IMR-90 (cell line): Measurements from ENCODE around the gene KRTAP1-5. TPM values are rescaled to one million over a fixed set of nuclear protein-coding genes. Genes with fewer than 3 reads are reported as not detected.
A peak's percentile ranks its signal among the peaks of the same experiment; 100 is the strongest.
"Not testable (repeated sequence)": the region's sequence is repeated elsewhere in the genome, so short reads cannot be mapped to it uniquely, and the experiment has no call there.

ENCODE experiments used
- ATAC-seq: fragments of 200-7000 bp; cut with Tn5 transposase; 2 replicates; pipeline ENCODE4 v1.9.1; 2020; ENCODE audit warnings: low read depth, mild to moderate bottlenecking, moderate library complexity
- BruUV-seq: library from RNA; stranded (reverse); fragments of 400-500 nt; replicated peaks from 2 replicates; lab custom pipeline; 2021; lab: Mats Ljungman, UMichigan
- CTCF ChIA-PET: fragments of 300-600 bp; formaldehyde crosslinking; extraction: SDS; loops from one replicate; lab custom pipeline; 2021; ENCODE audit warnings: antibody characterized with exemption; lab: Yijun Ruan, JAX
- POLR2A ChIA-PET: fragments of 300-600 bp; sonication (Branson Sonifier 250); formaldehyde crosslinking; loops from one replicate; lab custom pipeline; 2022; ENCODE audit warnings: antibody characterized with exemption; ENCODE audit not compliant: unreplicated experiment; lab: Charles Lee
- DNase-seq: peaks from one replicate; pipeline ENCODE4 v3.0.0; 2013
- H2AFZ ChIP-seq: replicated peaks from 2 replicates; pipeline ENCODE3; 2013; ENCODE audit warnings: low read length, mild to moderate bottlenecking; ENCODE audit not compliant: poor library complexity
- H2AK5ac ChIP-seq: 2 replicates; pipeline ENCODE4 v1.6.1; 2013; ENCODE audit warnings: low read depth, low read length, inconsistent platforms
- H2AK9ac ChIP-seq: replicated peaks from 2 replicates; pipeline ENCODE3; 2013; ENCODE audit warnings: mild to moderate bottlenecking, low read depth, low read length, moderate library complexity; ENCODE audit not compliant: poor library complexity
- H2BK120ac ChIP-seq: 2 replicates; pipeline ENCODE4 v1.6.1; 2013; ENCODE audit warnings: low read depth, low read length, inconsistent platforms
- H2BK15ac ChIP-seq: 3 replicates; pipeline ENCODE4 v1.6.1; 2013; ENCODE audit warnings: low read depth, low read length, inconsistent platforms
- H2BK20ac ChIP-seq: 2 replicates; pipeline ENCODE4 v1.6.1; 2013; ENCODE audit warnings: low read depth, mild to moderate bottlenecking, inconsistent platforms, low read length, moderate library complexity
- H2BK5ac ChIP-seq: 2 replicates; pipeline ENCODE4 v1.6.1; 2013; ENCODE audit warnings: mild to moderate bottlenecking, low read depth, low read length, inconsistent platforms; ENCODE audit not compliant: poor library complexity, severe bottlenecking
- H3K14ac ChIP-seq: replicated peaks from 2 replicates; pipeline ENCODE4 v1.6.1; 2013; ENCODE audit warnings: low read depth, low read length, inconsistent platforms
- H3K18ac ChIP-seq: 2 replicates; pipeline ENCODE4 v1.6.1; 2013; ENCODE audit warnings: low read depth, low read length, control low read depth
- H3K23ac ChIP-seq: 2 replicates; pipeline ENCODE4 v1.6.1; 2013; ENCODE audit warnings: low read depth, low read length, inconsistent platforms
- H3K27ac ChIP-seq: 2 replicates; pipeline ENCODE4 v1.5.1; 2013; ENCODE audit warnings: mild to moderate bottlenecking, control low read depth, low read length; ENCODE audit not compliant: insufficient read depth
- H3K27me3 ChIP-seq: 2 replicates; pipeline ENCODE4 v1.6.1; 2013; ENCODE audit warnings: low read length; ENCODE audit not compliant: control insufficient read depth, insufficient read depth
- H3K36me3 ChIP-seq: 2 replicates; pipeline ENCODE4 v1.6.1; 2013; ENCODE audit warnings: low read length, mixed read lengths; ENCODE audit not compliant: control insufficient read depth, insufficient read depth
- H3K4ac ChIP-seq: 2 replicates; pipeline ENCODE4 v1.6.1; 2013; ENCODE audit warnings: low read depth, low read length, inconsistent platforms
- H3K4me1 ChIP-seq: 2 replicates; pipeline ENCODE4 v1.6.1; 2013; ENCODE audit warnings: low read length, mixed read lengths; ENCODE audit not compliant: control insufficient read depth, insufficient read depth
- H3K4me2 ChIP-seq: 2 replicates; pipeline ENCODE4 v1.6.1; 2013; ENCODE audit warnings: low read depth, mild to moderate bottlenecking, control low read depth, low read length, moderate library complexity
- H3K4me3 ChIP-seq: 2 replicates; pipeline ENCODE4 v1.5.1; 2013; ENCODE audit warnings: low read depth, mild to moderate bottlenecking, control low read depth, low read length, moderate library complexity; ENCODE audit not compliant: insufficient read depth
- H3K56ac ChIP-seq: 2 replicates; pipeline ENCODE4 v1.6.1; 2013; ENCODE audit warnings: low read length, inconsistent platforms; ENCODE audit not compliant: insufficient read depth; ENCODE audit errors: extremely low read depth
- H3K79me1 ChIP-seq, 2 experiments: 2 replicates each; pipeline ENCODE4 v1.6.1; 2013; ENCODE audit warnings: low read length in 2 of 2, inconsistent platforms in 1 of 2, low read depth in 1 of 2
- H3K9ac ChIP-seq: 2 replicates; pipeline ENCODE4 v1.6.1; 2013; ENCODE audit warnings: low read depth, low read length, control low read depth
- H3K9me1 ChIP-seq: 2 replicates; pipeline ENCODE4 v1.6.1; 2013; ENCODE audit warnings: low read length, inconsistent platforms; ENCODE audit not compliant: insufficient read depth
- H3K9me3 ChIP-seq: 2 replicates; pipeline ENCODE4 v1.6.1; 2013; ENCODE audit warnings: low read length; ENCODE audit not compliant: control insufficient read depth, insufficient read depth
- H4K20me1 ChIP-seq: 2 replicates; pipeline ENCODE4 v1.6.1; 2013; ENCODE audit warnings: low read length, inconsistent platforms; ENCODE audit not compliant: insufficient read depth
- H4K5ac ChIP-seq: 2 replicates; pipeline ENCODE4 v1.6.1; 2013; ENCODE audit warnings: mild to moderate bottlenecking, low read depth, low read length, control low read depth
- H4K8ac ChIP-seq, 2 experiments: 2 replicates each; pipeline ENCODE4 v1.6.1; 2013; ENCODE audit warnings: low read depth in 2 of 2, low read length in 2 of 2, control low read depth in 1 of 2, inconsistent platforms in 1 of 2
- H4K91ac ChIP-seq: 2 replicates; pipeline ENCODE4 v1.6.1; 2013; ENCODE audit warnings: low read depth, low read length, inconsistent platforms; ENCODE audit not compliant: insufficient read depth
- MXI1 ChIP-seq: IDR thresholded peaks from 2 replicates; pipeline ENCODE4 v1.6.1; 2012; ENCODE audit warnings: low read depth, mild to moderate bottlenecking, low read length, moderate library complexity, borderline replicate concordance
- RAD21 ChIP-seq: IDR thresholded peaks from 2 replicates; pipeline ENCODE4 v1.6.1; 2012; ENCODE audit warnings: low read length, improper control_type of control experiment
- SMC3 ChIP-seq: fragments of 150-350 bp; IDR thresholded peaks from 2 replicates; pipeline ENCODE4 v1.6.1; 2016; ENCODE audit warnings: low read depth, mild to moderate bottlenecking, antibody characterized with exemption, low read length, moderate library complexity
- WGBS, 2 experiments: methylation state at CpG; one replicate each; pipeline versions ENCODE4 v1.1.5 to v1.1.7; 2013; ENCODE audit warnings: missing lambda C conversion rate in 2 of 2; ENCODE audit not compliant: insufficient read length in 1 of 2; ENCODE audit errors: extremely low coverage in 2 of 2; 5-methylcytosine and 5-hydroxymethylcytosine counted together
- dilution Hi-C: fragments of 300-500 bp; cut with HindIII; formaldehyde crosslinking; loops from one replicate; pipeline ENCODE4 v1.14.3; 2018; ENCODE audit warnings: low sequenced_read_pairs; ENCODE audit not compliant: unreplicated experiment
- in situ Hi-C: fragments of 300-500 bp; cut with MboI; formaldehyde crosslinking; loops from 3 replicates; pipeline ENCODE4 v1.14.3; 2019; ENCODE audit warnings: low sequenced_read_pairs, inconsistent platforms, mixed read lengths
- intact Hi-C: fragments of 100-400 bp; cut with micrococcal nuclease; formaldehyde crosslinking; loops from 2 replicates; pipeline ENCODE4 v1.10.0; 2022
- polyA plus RNA-seq, 3 experiments: library from polyadenylated mRNA; depleted of rRNA; stranded (reverse); fragments of >200 nt; gene quantifications; 2 replicates each; pipeline ENCODE4 v1.2.3, GENCODE V29; 2012; ENCODE audit warnings: low replicate concordance in 1 of 3
- total RNA-seq: library from RNA; depleted of rRNA; stranded (reverse); fragments of >200 nt; gene quantifications from 2 replicates; pipeline ENCODE4 v1.2.3, GENCODE V29; 2012
- TF ChIP-seq, protein P1 (sequence below): conservative IDR thresholded peaks from 2 replicates; pipeline ENCODE4 v1.5.1; 2012; ENCODE audit warnings: mild to moderate bottlenecking, low read depth, low read length, improper control_type of control experiment

The KRTAP1-5 gene
- total and polyA plus RNA-seq, 2 of the 4 experiments (the other 2 are of a cell fraction), result 27.0 to 34.8 TPM

DNA sequence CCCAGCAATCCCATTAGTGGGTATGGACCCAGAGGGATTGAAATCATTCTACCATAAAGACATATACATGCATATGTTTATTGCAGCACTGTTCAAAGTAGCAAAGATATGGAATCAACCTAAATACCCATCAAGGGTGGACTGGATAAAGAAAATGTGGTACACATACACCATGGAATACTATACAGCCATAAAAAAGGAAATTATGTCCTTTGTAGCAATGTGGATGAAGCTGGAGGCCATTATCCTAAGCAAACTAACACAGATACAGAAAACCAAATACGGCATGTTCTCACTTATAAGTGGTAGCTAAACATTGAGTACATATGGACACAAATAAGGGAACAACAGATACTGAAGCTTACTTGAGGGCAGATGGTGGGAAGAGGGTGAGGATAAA is 30.5 kb upstream of the KRTAP1-5 start:
- no peaks in the 10 kb centered on the region for H4K20me1 ChIP-seq
- H2BK20ac ChIP-seq, result peak overlapping the region; percentile 38; the same call in 1 of the 2 replicates
- in situ Hi-C loops (no loop called here), dilution Hi-C loops (no loop called here), intact Hi-C loops (loop anchor here (5.0 kb wide), 1 partner anchor 100 kb away; no protein-coding TSS in a partner anchor)
- H3K4me1 ChIP-seq, result peaks cover 16% of the 10 kb centered on the region
- H2AFZ ChIP-seq, result no peak overlapping the region
- ChIA-PET CTCF (no interaction called here), POLR2A (interaction anchor here (0.6 kb wide), 1 partner anchor 410 kb away, joined by 12 read pairs; no protein-coding TSS in a partner anchor)
- H2BK5ac ChIP-seq, result peak overlapping the region; percentile 26
- H3K18ac ChIP-seq, result peak overlapping the region; percentile 40; the same call in 1 of the 2 replicates
- no peak overlapping the region for H3K4me2 ChIP-seq
- H3K4me3 ChIP-seq, result no peak overlapping the region
- H3K27me3 ChIP-seq, result no peaks in the 10 kb centered on the region
- peak overlapping the region; percentile 34; the same call in 1 of the 2 replicates for H3K4ac ChIP-seq
- peak overlapping the region in 1 of 2 experiments; percentile 21; a peak in 1 of 4 replicates for H4K8ac ChIP-seq
- DNase-seq (no peak), ATAC-seq (no peak)
- no peak overlapping the region for H2AK9ac ChIP-seq
- no peaks in the 10 kb centered on the region for H3K79me1 ChIP-seq
- H3K14ac ChIP-seq, result no peak overlapping the region; the same call in 1 of the 2 replicates
- H3K23ac ChIP-seq, result no peak overlapping the region
- H2BK15ac ChIP-seq, result peak overlapping the region; percentile 45; the same call in 1 of the 3 replicates
- no peak overlapping the region for H3K9ac ChIP-seq
- no peak overlapping the region for H3K56ac ChIP-seq
- peak overlapping the region; percentile 95; the same call in 1 of the 2 replicates for H2BK120ac ChIP-seq
- BruUV-seq, result no TSS peak
- no peak overlapping the region for H4K5ac ChIP-seq
- H3K9me1 ChIP-seq, result peaks cover 2% of the 10 kb centered on the region; the same call in 1 of the 2 replicates
- TF ChIP-seq RAD21 (no peak), SMC3 (no peak), MXI1 (no peak)
- TF ChIP-seq, protein P1, sequence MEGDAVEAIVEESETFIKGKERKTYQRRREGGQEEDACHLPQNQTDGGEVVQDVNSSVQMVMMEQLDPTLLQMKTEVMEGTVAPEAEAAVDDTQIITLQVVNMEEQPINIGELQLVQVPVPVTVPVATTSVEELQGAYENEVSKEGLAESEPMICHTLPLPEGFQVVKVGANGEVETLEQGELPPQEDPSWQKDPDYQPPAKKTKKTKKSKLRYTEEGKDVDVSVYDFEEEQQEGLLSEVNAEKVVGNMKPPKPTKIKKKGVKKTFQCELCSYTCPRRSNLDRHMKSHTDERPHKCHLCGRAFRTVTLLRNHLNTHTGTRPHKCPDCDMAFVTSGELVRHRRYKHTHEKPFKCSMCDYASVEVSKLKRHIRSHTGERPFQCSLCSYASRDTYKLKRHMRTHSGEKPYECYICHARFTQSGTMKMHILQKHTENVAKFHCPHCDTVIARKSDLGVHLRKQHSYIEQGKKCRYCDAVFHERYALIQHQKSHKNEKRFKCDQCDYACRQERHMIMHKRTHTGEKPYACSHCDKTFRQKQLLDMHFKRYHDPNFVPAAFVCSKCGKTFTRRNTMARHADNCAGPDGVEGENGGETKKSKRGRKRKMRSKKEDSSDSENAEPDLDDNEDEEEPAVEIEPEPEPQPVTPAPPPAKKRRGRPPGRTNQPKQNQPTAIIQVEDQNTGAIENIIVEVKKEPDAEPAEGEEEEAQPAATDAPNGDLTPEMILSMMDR, result no peak
- WGBS, 2 experiments, result no CpG with 5 or more reads among the region's 1 CpG
- H3K9me3 ChIP-seq, result no peaks in the 10 kb centered on the region
- H3K27ac ChIP-seq, result no peak overlapping the region
- no peaks in the 10 kb centered on the region for H3K36me3 ChIP-seq
- no peak overlapping the region for H4K91ac ChIP-seq
- H2AK5ac ChIP-seq, result peak overlapping the region; percentile 72

DNA sequence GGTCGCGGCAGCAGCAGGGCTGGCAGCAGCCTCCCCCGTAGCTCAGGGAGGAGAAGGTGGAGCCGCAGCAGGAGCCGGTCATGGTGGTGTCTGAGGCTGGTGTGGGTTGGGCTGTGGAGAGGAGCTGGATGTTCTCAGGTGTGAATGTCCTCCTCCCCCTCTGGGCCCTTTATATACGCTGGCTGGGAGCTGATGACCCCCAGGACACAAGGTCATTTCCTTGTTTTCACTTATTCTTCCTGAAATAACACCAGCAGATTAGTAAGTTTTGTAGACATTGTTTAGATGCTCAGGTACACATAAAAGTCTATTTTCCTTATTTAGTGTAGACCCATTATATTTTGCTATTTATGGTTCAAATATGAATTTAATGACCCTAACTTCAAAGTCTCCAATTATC is 28.1 kb upstream of the KRTAP1-5 start, which contains the start of gene KRTAP2-2:
TSS of gene KRTAP2-2 (minus strand) at position 101 of the 400 bp plus-strand sequence. CDS start at position 82, 19 bp downstream.
- H3K23ac ChIP-seq, ATAC-seq, H3K9me1 ChIP-seq, H3K9me3 ChIP-seq, H3K4me1 ChIP-seq, H3K79me1 ChIP-seq, H2AK9ac ChIP-seq, H2AFZ ChIP-seq, H3K4me3 ChIP-seq, H4K20me1 ChIP-seq, H3K27me3 ChIP-seq, POLR2A ChIA-PET, H3K4me2 ChIP-seq, CTCF ChIA-PET, in situ Hi-C loops, H3K36me3 ChIP-seq, BruUV-seq, H3K9ac ChIP-seq, H3K27ac ChIP-seq, DNase-seq, dilution Hi-C loops: not testable (repeated sequence)
- H3K4ac ChIP-seq, result peak within 1 kb of the TSS; percentile 49
- peak within 1 kb of the TSS; percentile 72 for H4K91ac ChIP-seq
- peak within 1 kb of the TSS; percentile 50; the same call in 1 of the 2 replicates for H3K56ac ChIP-seq
- no CpG with 5 or more reads among the region's 6 CpGs for WGBS, 2 experiments
- peak within 1 kb of the TSS; percentile 87; the same call in 1 of the 3 replicates for H2BK15ac ChIP-seq
- H4K8ac ChIP-seq, result peak within 1 kb of the TSS; percentile 12 to 20; a peak in 2 of 4 replicates
- H3K18ac ChIP-seq, result peak within 1 kb of the TSS; percentile 60; the same call in 1 of the 2 replicates
- 0 out of 2 replicates have a peak within 1 kb of the TSS, but pooled peaks have one; percentile 25 for H3K14ac ChIP-seq
- H2BK120ac ChIP-seq, result peak within 1 kb of the TSS; percentile 45
- intact Hi-C loops, result loop anchor here (5.0 kb wide), 1 partner anchor 98 kb away; no protein-coding TSS in a partner anchor
- peak within 1 kb of the TSS; percentile 74 for H2AK5ac ChIP-seq
- peak within 1 kb of the TSS; percentile 75 for H2BK20ac ChIP-seq
- H4K5ac ChIP-seq, result peak within 1 kb of the TSS; percentile 42; the same call in 1 of the 2 replicates
- H2BK5ac ChIP-seq, result peak within 1 kb of the TSS; percentile 61
